GM18507 (cell line): ENCODE measurements around the gene CHD3.

Source experiments
- DNase-seq: peaks from one replicate; pipeline ENCODE4 v3.0.0; 2011; ENCODE audit warnings: low read depth; ENCODE audit not compliant: insufficient read length; ENCODE audit errors: extremely low spot score
- FAIRE-seq: peaks from 2 replicates; lab custom pipeline; 2011; peaks lifted over from hg19 to GRCh38; lab: Jason Lieb, UNC

The CHD3 gene

DNA sequence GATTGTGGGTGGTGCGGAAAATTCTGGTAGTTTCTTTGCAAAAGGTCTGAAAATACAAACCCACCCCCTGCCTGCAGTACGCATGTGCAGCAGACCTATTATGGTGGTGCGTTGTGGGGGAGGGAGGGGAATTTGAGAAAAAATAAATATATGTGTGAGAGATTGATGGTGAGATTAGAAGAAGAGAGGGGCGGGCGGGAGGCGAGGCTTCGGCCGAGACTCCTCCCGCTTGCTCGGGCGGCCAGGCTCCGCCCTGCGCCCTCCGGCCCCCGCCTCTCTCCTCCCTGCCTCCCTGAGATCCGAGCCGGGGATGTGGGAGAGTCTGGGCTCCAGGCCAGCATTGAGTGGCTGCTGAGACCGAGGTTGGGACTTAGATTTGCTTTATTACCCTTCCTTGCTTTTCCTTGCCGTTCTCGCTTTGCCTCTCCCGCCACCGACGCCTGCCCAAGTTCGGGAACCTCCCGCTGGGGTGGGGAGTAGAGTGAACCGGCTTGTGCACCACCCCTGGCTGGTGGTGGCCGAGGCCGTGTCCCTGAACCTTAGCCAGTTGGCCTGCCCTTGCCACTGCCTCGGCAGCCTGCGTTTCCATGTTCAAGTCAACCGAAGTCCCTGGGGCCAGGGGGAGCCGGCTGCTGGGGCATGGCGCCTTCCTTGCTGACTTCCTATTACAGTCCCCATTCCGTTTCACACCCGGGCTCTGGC is 956 bp upstream of the CHD3 start:
- DNase-seq = peak; percentile 75
- peak; percentile 96 for FAIRE-seq

- DNase-seq (no peak), FAIRE-seq (no peak)
These were observed 772 bp downstream of the CHD3 start for GRCh38 chr17:7889166-7889955.

DNA sequence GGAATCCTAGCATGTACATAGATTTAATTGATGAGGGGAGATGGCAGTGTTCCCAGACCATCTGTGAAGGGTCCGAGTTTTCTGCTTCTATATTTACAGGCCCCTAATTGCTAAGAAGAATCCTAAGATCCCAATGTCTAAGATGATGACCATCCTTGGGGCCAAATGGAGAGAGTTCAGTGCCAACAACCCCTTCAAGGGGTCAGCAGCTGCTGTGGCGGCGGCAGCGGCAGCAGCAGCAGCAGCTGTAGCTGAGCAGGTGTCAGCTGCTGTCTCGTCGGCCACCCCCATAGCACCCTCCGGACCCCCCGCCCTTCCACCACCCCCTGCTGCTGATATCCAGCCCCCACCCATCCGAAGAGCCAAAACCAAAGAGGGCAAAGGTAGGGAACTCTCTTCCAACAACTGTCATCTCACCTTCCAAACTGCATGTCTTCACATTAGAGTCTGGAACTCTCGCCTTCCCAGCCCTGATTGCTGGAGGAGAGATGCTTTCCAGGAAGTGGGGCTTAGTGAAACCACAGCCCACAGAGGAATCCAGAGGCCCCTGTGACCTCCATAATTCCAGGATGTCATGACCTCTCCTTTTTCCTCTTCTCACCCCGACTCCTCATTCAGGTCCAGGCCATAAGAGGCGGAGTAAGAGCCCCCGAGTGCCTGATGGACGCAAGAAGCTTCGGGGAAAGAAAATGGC is 4.7 kb downstream of the CHD3 start:
- DNase-seq = no peak
- no peak for FAIRE-seq

DNA sequence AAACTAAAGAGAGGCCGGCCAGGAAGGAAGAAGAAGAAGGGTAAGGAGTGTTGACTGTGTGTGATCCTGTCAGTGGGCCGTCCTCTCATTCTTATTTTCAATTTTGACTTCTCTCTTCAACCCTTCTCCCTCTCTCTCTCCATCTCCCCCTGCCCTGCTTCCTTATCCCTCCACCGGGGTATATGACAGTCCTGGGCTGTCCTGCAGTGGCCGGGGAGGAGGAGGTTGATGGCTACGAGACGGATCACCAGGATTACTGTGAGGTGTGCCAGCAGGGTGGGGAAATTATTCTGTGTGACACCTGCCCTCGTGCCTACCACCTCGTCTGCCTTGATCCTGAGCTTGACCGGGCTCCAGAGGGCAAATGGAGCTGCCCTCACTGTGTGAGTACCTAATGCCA is 5.6 kb downstream of the CHD3 start:
- DNase-seq (no peak), FAIRE-seq (no peak)

- no peak for DNase-seq
- no peak for FAIRE-seq
These were observed 6.3 kb downstream of the CHD3 start for GRCh38 chr17:7894866-7895265.

DNA sequence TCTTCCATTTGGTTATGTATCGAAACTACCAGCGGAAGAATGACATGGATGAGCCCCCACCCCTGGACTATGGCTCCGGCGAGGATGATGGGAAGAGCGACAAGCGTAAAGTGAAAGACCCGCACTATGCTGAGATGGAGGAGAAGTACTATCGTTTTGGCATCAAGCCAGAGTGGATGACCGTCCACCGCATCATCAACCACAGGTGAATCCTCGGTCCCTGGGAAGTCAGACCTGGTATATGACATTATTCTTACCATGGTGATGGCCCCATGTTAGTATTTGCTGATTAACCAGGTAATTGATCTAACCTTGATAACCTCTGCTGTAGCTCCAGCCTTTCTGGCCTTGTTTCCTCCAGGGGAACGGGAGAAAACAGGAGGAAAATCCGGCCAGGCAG is 8.5 kb downstream of the CHD3 start:
- FAIRE-seq = no peak
- no peak for DNase-seq

- no peak for DNase-seq
- no peak for FAIRE-seq
These were observed 9.2 kb downstream of the CHD3 start for GRCh38 chr17:7897773-7898172.

DNA sequence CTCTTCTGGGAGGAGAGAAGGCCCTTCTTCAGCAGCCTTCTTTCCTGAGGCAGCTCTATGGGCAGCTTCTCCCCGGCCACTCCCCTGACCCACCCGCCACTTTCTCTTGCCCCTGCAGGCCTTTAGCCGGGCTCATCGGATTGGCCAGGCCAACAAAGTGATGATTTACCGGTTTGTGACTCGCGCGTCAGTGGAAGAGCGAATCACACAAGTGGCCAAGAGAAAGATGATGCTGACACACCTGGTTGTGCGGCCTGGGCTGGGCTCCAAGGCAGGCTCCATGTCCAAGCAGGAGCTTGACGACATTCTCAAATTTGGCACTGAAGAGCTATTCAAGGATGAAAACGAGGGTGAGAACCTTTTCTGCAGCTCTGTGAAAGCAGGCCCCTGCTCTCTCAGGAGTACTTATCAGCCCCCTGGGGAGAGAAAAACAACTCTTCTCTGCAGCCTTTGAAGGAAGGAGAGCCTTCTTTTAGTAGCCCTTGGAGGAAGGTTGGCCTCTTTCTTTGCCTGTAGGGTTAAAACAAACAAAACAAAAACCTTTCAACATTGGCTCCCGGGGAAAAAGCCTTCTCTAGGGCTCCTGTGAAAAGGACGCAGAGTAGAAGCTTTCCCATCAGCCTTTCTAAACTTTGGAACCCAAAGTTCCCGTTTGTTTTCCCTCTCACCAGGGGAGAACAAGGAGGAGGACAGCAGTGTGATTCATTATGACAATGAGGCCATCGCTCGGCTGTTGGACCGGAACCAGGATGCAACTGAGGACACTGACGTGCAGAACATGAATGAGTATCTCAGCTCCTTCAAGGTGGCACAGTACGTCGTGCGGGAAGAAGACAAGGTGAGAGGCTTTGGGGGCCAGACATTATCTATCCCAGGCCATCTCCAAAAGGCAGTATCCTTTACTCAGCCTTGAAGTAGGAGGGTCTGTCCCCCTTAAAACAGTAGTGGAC is 14.8 kb downstream of the CHD3 start:
- no peak for FAIRE-seq
- no peak for DNase-seq

DNA sequence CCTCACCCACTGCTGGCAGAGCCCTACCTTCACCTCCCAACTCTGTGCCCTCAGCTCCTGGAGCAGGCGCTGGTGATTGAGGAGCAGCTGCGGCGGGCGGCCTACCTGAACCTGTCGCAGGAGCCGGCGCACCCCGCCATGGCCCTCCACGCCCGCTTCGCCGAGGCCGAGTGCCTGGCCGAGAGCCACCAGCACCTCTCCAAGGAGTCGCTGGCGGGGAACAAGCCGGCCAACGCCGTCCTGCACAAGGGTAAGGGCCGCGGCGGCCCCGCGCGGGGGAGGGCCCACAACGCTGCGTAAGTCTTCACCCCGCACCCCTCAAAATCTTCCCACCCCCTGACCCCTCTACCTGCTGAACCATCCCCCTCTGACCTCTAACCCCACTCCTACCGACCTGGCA is 20.5 kb downstream of the CHD3 start:
- no peak for DNase-seq
- FAIRE-seq = no peak

DNA sequence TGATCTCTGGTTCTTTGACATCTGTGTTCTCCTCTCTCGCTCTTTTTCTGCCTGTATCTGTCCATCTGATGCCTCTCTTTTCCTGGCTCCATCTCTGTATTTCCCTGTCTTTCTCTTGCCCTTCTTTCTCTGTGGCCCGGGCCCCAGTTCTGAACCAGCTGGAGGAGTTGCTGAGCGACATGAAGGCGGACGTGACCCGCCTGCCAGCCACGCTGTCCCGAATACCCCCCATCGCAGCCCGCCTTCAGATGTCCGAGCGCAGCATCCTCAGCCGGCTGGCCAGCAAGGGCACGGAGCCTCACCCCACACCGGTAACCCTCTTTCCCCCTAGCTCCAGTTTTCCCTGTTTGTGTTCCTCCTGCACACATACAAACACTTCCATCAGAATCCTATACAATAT is 21.7 kb downstream of the CHD3 start:
- DNase-seq (no peak), FAIRE-seq (no peak)

DNA sequence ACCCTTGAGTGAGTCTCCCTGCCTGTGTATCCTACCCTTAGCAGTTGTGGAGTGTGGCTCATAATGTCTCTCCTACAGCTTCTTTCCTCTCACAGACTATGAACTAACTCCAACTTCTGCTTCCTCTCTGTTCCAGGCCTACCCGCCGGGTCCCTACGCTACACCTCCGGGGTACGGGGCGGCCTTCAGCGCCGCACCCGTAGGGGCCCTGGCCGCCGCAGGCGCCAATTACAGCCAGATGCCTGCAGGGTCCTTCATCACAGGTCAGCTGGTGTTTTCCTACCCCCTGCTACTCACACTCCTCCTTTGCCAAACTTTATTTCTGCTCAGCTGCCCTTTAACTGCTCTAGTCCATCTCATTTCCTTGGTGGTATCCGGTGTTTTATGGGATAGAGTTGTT is 22.1 kb downstream of the CHD3 start:
- no peak for FAIRE-seq
- no peak for DNase-seq

DNA sequence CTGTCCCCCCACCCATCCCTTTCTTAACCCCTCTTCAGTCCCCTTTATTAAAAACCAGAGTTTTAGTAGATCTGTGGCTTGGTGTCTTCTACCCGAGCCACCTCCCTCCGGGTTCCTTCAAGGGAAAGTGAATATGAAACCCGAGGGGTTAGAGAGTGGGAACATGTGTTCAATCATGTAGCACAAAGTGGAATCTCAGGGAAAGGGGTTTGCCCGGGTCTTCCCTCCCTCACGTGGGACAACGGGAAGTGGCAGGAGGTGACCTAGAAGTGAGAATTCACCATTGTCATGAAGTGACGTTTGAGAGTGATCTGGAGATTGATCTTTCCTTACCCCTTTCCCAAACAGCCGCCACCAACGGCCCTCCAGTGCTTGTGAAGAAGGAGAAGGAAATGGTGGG is 22.5 kb downstream of the CHD3 start:
- DNase-seq (no peak), FAIRE-seq (no peak)

DNA sequence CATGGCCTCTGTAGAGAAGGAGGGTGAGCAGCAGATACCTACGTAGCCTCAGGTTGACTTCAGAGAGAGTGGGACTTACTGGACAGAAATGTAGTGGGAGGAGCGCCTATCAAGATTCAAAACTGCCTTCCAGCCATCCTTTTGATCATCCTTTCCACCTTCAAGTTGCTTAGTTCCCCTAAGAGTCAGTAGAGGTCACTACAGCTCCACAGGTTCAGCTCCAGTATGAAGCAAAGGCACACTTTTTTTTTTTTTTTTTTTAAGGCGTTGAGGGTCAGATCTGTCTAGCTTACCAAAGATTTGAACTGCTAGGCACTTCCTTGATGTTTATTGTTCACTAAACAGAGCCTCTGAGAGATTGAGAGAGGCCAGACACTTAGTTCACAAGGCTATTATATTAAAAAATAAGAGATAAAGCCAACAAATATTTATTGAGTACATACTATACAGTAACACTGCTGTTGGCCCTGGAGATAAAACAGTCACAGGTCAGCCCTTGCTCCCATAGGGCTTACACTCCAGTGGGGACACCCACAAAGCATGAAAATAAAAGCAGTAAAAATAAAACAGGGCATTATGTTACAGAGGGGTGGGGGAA is 24.4 kb downstream of the CHD3 start:
- no peak for DNase-seq
- FAIRE-seq = peak; percentile 95

GRCh38 chr17:7915179-7915610 is 26.6 kb downstream of the CHD3 start:
- no peak for FAIRE-seq
- DNase-seq = no peak

DNA sequence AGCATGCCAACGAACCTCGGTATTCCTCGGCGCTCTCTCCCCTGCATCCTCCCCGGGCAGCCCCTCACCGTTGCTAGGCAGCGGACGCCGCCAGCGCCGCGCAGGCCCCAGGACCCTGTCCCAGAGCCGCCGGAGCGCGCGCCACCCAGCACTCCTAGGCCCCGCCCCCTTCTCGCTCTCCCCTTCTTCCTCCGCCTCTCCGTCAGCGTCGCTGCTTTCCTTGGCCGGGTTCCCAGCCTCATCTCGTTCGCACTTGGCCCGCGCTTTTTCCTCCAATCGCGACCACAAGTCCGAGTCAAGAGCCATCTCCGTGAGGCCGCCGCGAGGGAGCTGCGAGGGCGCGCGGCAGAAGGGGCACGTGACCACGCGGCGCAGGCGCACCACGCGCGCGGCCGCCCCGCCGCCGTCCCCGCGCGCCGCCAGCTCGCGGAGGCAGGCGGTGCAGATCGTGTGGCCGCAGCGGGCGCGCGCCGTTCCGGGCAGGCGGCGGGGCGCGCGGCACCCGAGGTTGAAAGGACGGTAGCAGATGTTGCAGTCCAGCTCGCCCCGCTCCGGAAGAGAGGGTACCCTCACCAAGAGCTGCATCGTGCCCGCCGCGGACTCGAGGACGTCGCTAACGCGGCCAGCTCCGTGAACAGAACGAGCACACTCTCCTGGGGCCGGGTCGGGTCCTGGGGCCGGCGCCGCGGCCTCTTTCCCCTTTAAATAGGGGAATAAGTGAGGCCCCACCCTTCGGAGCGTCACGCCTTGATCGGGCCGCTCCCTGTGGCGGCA is 27.2 kb downstream of the CHD3 start, which contains the start of gene RNF227:
Gene RNF227, minus strand, starts transcription at position 679 of the 774 bp plus-strand sequence. Its CDS starts 94 bp downstream, at position 585.
- DNase-seq (peak; percentile 64), FAIRE-seq (peak; percentile 89)

GRCh38 chr17:7916385-7916682 is 27.7 kb downstream of the CHD3 start:
- FAIRE-seq (no peak), DNase-seq (no peak)

DNA sequence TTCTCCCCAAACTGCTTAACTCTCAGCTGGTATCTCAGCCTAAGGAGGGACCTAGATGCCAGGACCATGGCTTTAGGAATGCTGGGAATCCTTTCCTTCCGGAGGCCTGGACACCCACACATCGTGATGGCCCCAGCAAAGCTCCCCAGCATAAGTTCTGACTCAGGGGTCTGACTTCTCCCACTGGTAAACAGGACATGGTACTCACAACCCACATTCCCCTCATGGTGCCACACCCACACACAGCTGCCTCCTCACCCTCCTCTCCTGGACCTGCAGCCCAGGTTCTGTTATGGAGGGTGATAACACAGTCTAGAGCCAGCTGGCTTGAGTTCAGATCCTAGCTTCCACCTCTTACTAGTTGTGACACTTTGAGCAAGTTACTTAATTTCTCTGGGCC is 28.2 kb downstream of the CHD3 start:
- DNase-seq = no peak
- no peak for FAIRE-seq

- no peak for DNase-seq
- FAIRE-seq = no peak
These were observed 33.8 kb downstream of the CHD3 start for GRCh38 chr17:7922269-7922844.
